ENCODE results near the gene WSB1. TPM values are rescaled to one million over a fixed set of nuclear protein-coding genes. Genes with fewer than 3 reads are reported as not detected.

The WSB1 gene
- total RNA-seq, 1 experiment from 2014 or later = 66.2 TPM

GRCh38 chr17:27324771-27325339 is 30.9 kb downstream of the WSB1 start:
- DNase-seq = no peak
- Histone ChIP-seq H3K4me3 (no peak overlapping the region), H4K20me1 (ENCODE audit: insufficient read depth) (no peaks in the 10 kb centered on the region), H3K27me3 (ENCODE audit: insufficient read depth, low read depth) (no peaks in the 10 kb centered on the region), H3K36me3 (ENCODE audit: low read depth) (no peaks in the 10 kb centered on the region), H3F3A (ENCODE audit: insufficient read depth, low read depth) (peaks cover 21% of the 10 kb centered on the region), H3K4me1 (replicated peaks; ENCODE audit: insufficient read depth) (peaks cover 28% of the 10 kb centered on the region), H3K9me3 (ENCODE audit: insufficient read depth, low read depth) (no peaks in the 10 kb centered on the region), H3K79me2 (ENCODE audit: low read depth) (no peaks in the 10 kb centered on the region), H3K27ac (no peak overlapping the region), H2AFZ (no peak overlapping the region), H3K4me2 (no peak overlapping the region), H3K9me2 (ENCODE audit: insufficient read depth) (no peaks in the 10 kb centered on the region)
- intact Hi-C loops (cut with micrococcal nuclease; ENCODE audit: unreplicated experiment) = no loop called here
- TF ChIP-seq CTCF (conservative IDR thresholded peaks at IDR 0.05) (no peak), EZH2 (IDR thresholded peaks at IDR 0.05; ENCODE audit: low read depth) (no peak)
- POLR2A ChIA-PET (ENCODE audit: unreplicated experiment) = no interaction called here
- CTCF ChIA-PET = no interaction called here
- BruUV-seq (replicated peaks) = no TSS peak

GRCh38 chr17:27326051-27326450 is 32.1 kb downstream of the WSB1 start:
- TF ChIP-seq CTCF (conservative IDR thresholded peaks at IDR 0.05) (no peak), EZH2 (IDR thresholded peaks at IDR 0.05; ENCODE audit: low read depth) (no peak)
- Histone ChIP-seq H3K4me1 (replicated peaks; ENCODE audit: insufficient read depth) (peaks cover 28% of the 10 kb centered on the region), H3K27ac (no peak overlapping the region), H3K9me3 (ENCODE audit: insufficient read depth, low read depth) (no peaks in the 10 kb centered on the region), H2AFZ (no peak overlapping the region), H4K20me1 (ENCODE audit: insufficient read depth) (no peaks in the 10 kb centered on the region), H3K4me3 (no peak overlapping the region), H3K79me2 (ENCODE audit: low read depth) (no peaks in the 10 kb centered on the region), H3F3A (ENCODE audit: insufficient read depth, low read depth) (peaks cover 17% of the 10 kb centered on the region; the same call in 1 of the 2 replicates), H3K9me2 (ENCODE audit: insufficient read depth) (no peaks in the 10 kb centered on the region), H3K4me2 (no peak overlapping the region), H3K36me3 (ENCODE audit: low read depth) (no peaks in the 10 kb centered on the region), H3K27me3 (ENCODE audit: insufficient read depth, low read depth) (no peaks in the 10 kb centered on the region)
- CTCF ChIA-PET = no interaction called here
- BruUV-seq (replicated peaks) = no TSS peak
- intact Hi-C loops (cut with micrococcal nuclease; ENCODE audit: unreplicated experiment) = no loop called here
- POLR2A ChIA-PET (ENCODE audit: unreplicated experiment) = no interaction called here
- DNase-seq = no peak

GRCh38 chr17:27326585-27326984 is 32.7 kb downstream of the WSB1 start:
- H3K27ac ChIP-seq = no peak overlapping the region
- peaks cover 28% of the 10 kb centered on the region for H3K4me1 ChIP-seq (replicated peaks; ENCODE audit: insufficient read depth)
- no peaks in the 10 kb centered on the region for H3K27me3 ChIP-seq (ENCODE audit: insufficient read depth, low read depth)
- no peaks in the 10 kb centered on the region for H4K20me1 ChIP-seq (ENCODE audit: insufficient read depth)
- H3K79me2 ChIP-seq (ENCODE audit: low read depth) = no peaks in the 10 kb centered on the region
- intact Hi-C loops (cut with micrococcal nuclease; ENCODE audit: unreplicated experiment) = no loop called here
- CTCF ChIA-PET = interaction anchor here (0.6 kb wide), 2 partner anchors 85 to 88 kb away, joined by 3 to 16 read pairs; no protein-coding TSS in a partner anchor
- peaks cover 22% of the 10 kb centered on the region; the same call in 1 of the 2 replicates for H3F3A ChIP-seq (ENCODE audit: insufficient read depth, low read depth)
- no peak for DNase-seq
- TF ChIP-seq EZH2 (IDR thresholded peaks at IDR 0.05; ENCODE audit: low read depth) = no peak
- TF ChIP-seq CTCF (conservative IDR thresholded peaks at IDR 0.05) = no peak
- no peaks in the 10 kb centered on the region for H3K36me3 ChIP-seq (ENCODE audit: low read depth)
- POLR2A ChIA-PET (ENCODE audit: unreplicated experiment) = no interaction called here
- BruUV-seq (replicated peaks) = no TSS peak
- H3K4me3 ChIP-seq = no peak overlapping the region
- no peaks in the 10 kb centered on the region for H3K9me3 ChIP-seq (ENCODE audit: insufficient read depth, low read depth)
- H2AFZ ChIP-seq = no peak overlapping the region
- no peak overlapping the region for H3K4me2 ChIP-seq
- H3K9me2 ChIP-seq (ENCODE audit: insufficient read depth) = no peaks in the 10 kb centered on the region

Measured in PC-9 (cell line).